H1 (cell line): ENCODE measurements around the gene CERT1. TPM values are rescaled to one million over a fixed set of nuclear protein-coding genes. Genes with fewer than 3 reads are reported as not detected.
"Not testable (repeated sequence)": the region's sequence is repeated elsewhere in the genome, so short reads cannot be mapped to it uniquely, and the experiment has no call there.

ENCODE experiments used
- CTCF ChIA-PET: fragments of 300-600 bp; sonication (Branson Sonifier 250); formaldehyde crosslinking; loops from one replicate; lab custom pipeline; 2021; ENCODE audit not compliant: partially characterized antibody; lab: Charles Lee
- POLR2A ChIA-PET: fragments of 300-600 bp; sonication (Branson Sonifier 250); formaldehyde crosslinking; loops from one replicate; lab custom pipeline; 2021; ENCODE audit warnings: inconsistent platforms; ENCODE audit not compliant: partially characterized antibody; lab: Charles Lee
- DNase-seq, 2 experiments: peaks; one replicate each; pipeline versions ENCODE4 v3.0.0 to v3.0.0-alpha.2; 2010 to 2022; ENCODE audit warnings: low spot score in 2 of 2, low read depth in 1 of 2, mixed read lengths in 1 of 2
- FAIRE-seq: peaks from 2 replicates; lab custom pipeline; 2011; peaks lifted over from hg19 to GRCh38; lab: Jason Lieb, UNC
- H2AFZ ChIP-seq: 2 replicates; pipeline ENCODE4 v1.8.1; 2012; ENCODE audit warnings: low read length, inconsistent platforms
- H2AK5ac ChIP-seq: 2 replicates; pipeline ENCODE4 v1.6.1; 2013; ENCODE audit warnings: low read depth, low read length
- H2BK120ac ChIP-seq: replicated peaks from 2 replicates; pipeline ENCODE3; 2013; ENCODE audit warnings: low read depth, low read length, inconsistent platforms
- H2BK12ac ChIP-seq: 2 replicates; pipeline ENCODE4 v1.6.1; 2013; ENCODE audit warnings: low read depth, low read length
- H2BK15ac ChIP-seq: 2 replicates; pipeline ENCODE4 v1.6.1; 2013; ENCODE audit warnings: low read length
- H2BK20ac ChIP-seq: 2 replicates; pipeline ENCODE4 v1.6.1; 2013; ENCODE audit warnings: low read length
- H2BK5ac ChIP-seq: 2 replicates; pipeline ENCODE4 v1.6.1; 2013; ENCODE audit warnings: low read depth, low read length
- H3K14ac ChIP-seq: 2 replicates; pipeline ENCODE4 v1.6.1; 2013; ENCODE audit warnings: inconsistent platforms; ENCODE audit not compliant: insufficient read length
- H3K18ac ChIP-seq: 2 replicates; pipeline ENCODE4 v1.6.1; 2013; ENCODE audit warnings: low read length; ENCODE audit errors: extremely low read depth
- H3K23ac ChIP-seq: 2 replicates; pipeline ENCODE4 v1.6.1; 2013; ENCODE audit warnings: inconsistent platforms; ENCODE audit not compliant: insufficient read length
- H3K23me2 ChIP-seq: 2 replicates; pipeline ENCODE4 v1.6.1; 2013; ENCODE audit warnings: low read depth, low read length
- H3K27ac ChIP-seq: 2 replicates; pipeline ENCODE4 v1.6.1; 2011; ENCODE audit warnings: low read depth, low read length, inconsistent platforms
- H3K27me3 ChIP-seq, 4 experiments: replicated peaks in 1 of 4; 1 replicate in 1 of 4; 2 replicates in 3 of 4; pipeline versions ENCODE4 v1.6.1 to v1.8.1; 2011 to 2013; ENCODE audit warnings: low read length in 3 of 4, mild to moderate bottlenecking in 3 of 4, inconsistent platforms in 2 of 4, mixed read lengths in 2 of 4, moderate library complexity in 1 of 4; ENCODE audit not compliant: control insufficient read depth in 3 of 4, insufficient read depth in 3 of 4; ENCODE audit errors: extremely low read depth in 1 of 4
- H3K36me3 ChIP-seq, 4 experiments: 2 replicates each; pipeline versions ENCODE4 v1.6.1 to v1.8.1; 2011 to 2013; ENCODE audit warnings: mild to moderate bottlenecking in 4 of 4, low read length in 3 of 4, moderate library complexity in 2 of 4, control low read depth in 1 of 4, inconsistent platforms in 1 of 4; ENCODE audit not compliant: insufficient read depth in 4 of 4, control insufficient read depth in 2 of 4
- H3K4ac ChIP-seq: replicated peaks from 2 replicates; pipeline ENCODE3; 2013; ENCODE audit warnings: low read length, low read depth, mixed read lengths, inconsistent platforms; ENCODE audit not compliant: insufficient read length
- H3K4me1 ChIP-seq, 4 experiments: replicated peaks in 1 of 4; 1 replicate in 1 of 4; 2 replicates in 3 of 4; pipeline versions ENCODE4 v1.6.1 to v1.8.1; 2011 to 2013; ENCODE audit warnings: low read length in 3 of 4, inconsistent platforms in 2 of 4, mixed read lengths in 1 of 4; ENCODE audit not compliant: insufficient read depth in 4 of 4, control insufficient read depth in 3 of 4
- H3K4me2 ChIP-seq, 2 experiments: 2 replicates each; pipeline versions ENCODE4 v1.6.1 to v1.8.1; 2011 to 2013; ENCODE audit warnings: low read depth in 2 of 2, low read length in 2 of 2, control low read depth in 1 of 2, inconsistent platforms in 1 of 2, mild to moderate bottlenecking in 1 of 2; ENCODE audit not compliant: insufficient read depth in 1 of 2
- H3K4me3 ChIP-seq, 4 experiments: fragments of 200-600, 300-600 bp in 1 of 4; sonication (generic), shearing (Covaris generic), sonication (Bioruptor Twin) in 1 of 4; 2 replicates each; pipeline versions ENCODE4 v1.5.1 to v1.8.1; 2011 to 2016; ENCODE audit warnings: low read length in 4 of 4, low read depth in 3 of 4, control low read depth in 2 of 4, inconsistent platforms in 2 of 4, mild to moderate bottlenecking in 2 of 4, mixed read lengths in 1 of 4, moderate library complexity in 1 of 4; ENCODE audit not compliant: insufficient read depth in 2 of 4; ENCODE audit errors: extremely low read depth in 1 of 4
- H3K56ac ChIP-seq: replicated peaks from 2 replicates; pipeline ENCODE3; 2013; ENCODE audit warnings: low read depth, mild to moderate bottlenecking, mixed read lengths, low read length, inconsistent platforms; ENCODE audit not compliant: insufficient read length
- H3K79me1 ChIP-seq: 2 replicates; pipeline ENCODE4 v1.6.1; 2013; ENCODE audit warnings: low read depth, low read length, control low read depth
- H3K79me2 ChIP-seq, 2 experiments: 2 replicates each; pipeline versions ENCODE4 v1.6.1 to v1.8.1; 2012 to 2013; ENCODE audit warnings: low read length in 2 of 2, mild to moderate bottlenecking in 2 of 2, inconsistent platforms in 1 of 2; ENCODE audit not compliant: insufficient read depth in 2 of 2, control insufficient read depth in 1 of 2
- H3K9ac ChIP-seq, 4 experiments: replicated peaks in 1 of 4; 1 replicate in 1 of 4; 2 replicates in 3 of 4; pipeline versions ENCODE4 v1.6.1 to v1.8.1; 2011 to 2013; ENCODE audit warnings: low read depth in 3 of 4, low read length in 3 of 4, control low read depth in 2 of 4, mild to moderate bottlenecking in 2 of 4, moderate library complexity in 2 of 4, inconsistent platforms in 1 of 4; ENCODE audit errors: extremely low read depth in 1 of 4
- H3K9me3 ChIP-seq, 2 experiments: 2 replicates each; pipeline versions ENCODE4 v1.6.1 to v1.8.1; 2012 to 2013; ENCODE audit warnings: mild to moderate bottlenecking in 2 of 2, moderate library complexity in 2 of 2, control low read depth in 1 of 2, inconsistent platforms in 1 of 2, low read depth in 1 of 2, low read length in 1 of 2, mixed read lengths in 1 of 2; ENCODE audit not compliant: insufficient read depth in 2 of 2
- H4K20me1 ChIP-seq, 2 experiments: replicated peaks in 1 of 2; 2 replicates each; pipeline versions ENCODE3 to v1.8.1; 2011 to 2013; ENCODE audit warnings: inconsistent platforms in 2 of 2, low read length in 2 of 2, mild to moderate bottlenecking in 1 of 2; ENCODE audit not compliant: insufficient read depth in 2 of 2, control insufficient read depth in 1 of 2
- H4K5ac ChIP-seq: 2 replicates; pipeline ENCODE4 v1.6.1; 2013; ENCODE audit warnings: low read length, low read depth, mixed read lengths, inconsistent platforms; ENCODE audit not compliant: insufficient read length
- H4K8ac ChIP-seq: 2 replicates; pipeline ENCODE4 v1.8.0; 2013; ENCODE audit warnings: mild to moderate bottlenecking, moderate library complexity, low read length, inconsistent platforms; ENCODE audit not compliant: insufficient read depth; ENCODE audit errors: extremely low read depth
- H4K91ac ChIP-seq: replicated peaks from 2 replicates; pipeline ENCODE3; 2013; ENCODE audit warnings: low read length, mixed read lengths, inconsistent platforms; ENCODE audit not compliant: insufficient read length
- ATF2 ChIP-seq: IDR thresholded peaks from 2 replicates; pipeline ENCODE4 v1.6.1; 2012; ENCODE audit warnings: low read length, inconsistent platforms
- TEAD4 ChIP-seq: IDR thresholded peaks from 2 replicates; pipeline ENCODE4 v1.6.1; 2012; ENCODE audit warnings: low read depth, low read length, inconsistent platforms, mixed read lengths
- WGBS, 2 experiments: shearing (Covaris generic) in 1 of 2; methylation state at CpG; one replicate each; pipeline versions ENCODE4 v1.1.6 to v1.1.7; 2013 to 2015; ENCODE audit warnings: low lambda C conversion rate in 2 of 2, mixed read lengths in 2 of 2, inconsistent platforms in 1 of 2, low coverage in 1 of 2, missing lambda C conversion rate in 1 of 2; ENCODE audit not compliant: insufficient replicate concordance in 2 of 2, insufficient coverage in 1 of 2, insufficient read length in 1 of 2; ENCODE audit errors: extremely low coverage in 1 of 2, missing lambda C conversion rate in 1 of 2; 5-methylcytosine and 5-hydroxymethylcytosine counted together
- polyA plus RNA-seq, 7 experiments: library from polyadenylated mRNA; depleted of rRNA in 3 of 7; stranded (reverse) in 5 of 7; unstranded in 2 of 7; fragments of >200 nt in 5 of 7; fragments of 200-250 nt in 2 of 7; gene quantifications; 1 replicate in 5 of 7; 2 replicates in 1 of 7; 4 replicates in 1 of 7; pipeline versions ENCODE4 v1.2.1 to v1.2.3, GENCODE V29; 2011 to 2013; ENCODE audit warnings: missing spikeins in 2 of 7, mixed read lengths in 2 of 7
- total RNA-seq: library from RNA; stranded (reverse); fragmentation: NEBNext Ultra II Directional; extraction: Animal tissue kit (Norgen Biotek cat#: 25700); gene quantifications from 2 replicates; pipeline ENCODE4 v1.2.1, GENCODE V29; 2021

CERT1 gene
- total and polyA plus RNA-seq, 2 of the 8 experiments (the other 6 are each of a cell fraction or from before 2014, with no cell fraction given) = 7.8 to 55.3 TPM

- TF ChIP-seq TEAD4 = no peak
- TF ChIP-seq ATF2 = no peak
- TF ChIP-seq, all 59 proteins: peak for 0
Observed at GRCh38 chr5:75491621-75492020, 19.8 kb downstream of the CERT1 start (continued).

GRCh38 chr5:75489847-75490246 is 21.6 kb downstream of the CERT1 start:
- H4K91ac ChIP-seq, H3K79me1 ChIP-seq, H2BK5ac ChIP-seq, H4K20me1 ChIP-seq, H4K8ac ChIP-seq, H2BK15ac ChIP-seq, H3K36me3 ChIP-seq, H3K4me3 ChIP-seq, H3K18ac ChIP-seq, H3K4ac ChIP-seq, POLR2A ChIA-PET, H2BK20ac ChIP-seq, H3K14ac ChIP-seq, H3K23ac ChIP-seq, H2AFZ ChIP-seq, FAIRE-seq, H3K4me1 ChIP-seq, H3K27ac ChIP-seq, H4K5ac ChIP-seq, H3K9ac ChIP-seq, H2BK120ac ChIP-seq, H2AK5ac ChIP-seq, H2BK12ac ChIP-seq, CTCF ChIA-PET, H3K23me2 ChIP-seq, H3K4me2 ChIP-seq, H3K9me3 ChIP-seq, DNase-seq, H3K27me3 ChIP-seq, H3K56ac ChIP-seq: not testable (repeated sequence)
- H3K79me2 ChIP-seq = peaks cover 0 to 37% of the 10 kb centered on the region in 2 experiments; a peak in 2 of 4 replicates
- WGBS, 2 experiments = 90% methylated on average over 6 of the region's 6 CpGs; no CpG with 5 or more reads in 1 of the 2 experiments
